Lower lobe of right lung (tissue), 2 donors: Measurements from ENCODE around the gene TTC33. TPM values are rescaled to one million over a fixed set of nuclear protein-coding genes. Genes with fewer than 3 reads are reported as not detected.
A peak's percentile ranks its signal among the peaks of the same experiment; 100 is the strongest.

Source experiments
- ATAC-seq, 2 donors: fragments of 200-7000 bp; cut with Tn5 transposase; one replicate each; pipeline ENCODE4 v1.9.1; 2020 to 2022; ENCODE audit warnings: mild to moderate bottlenecking in 2 of 2, moderate library complexity in 2 of 2
- DNase-seq: peaks from one replicate; pipeline ENCODE4 v3.0.0-alpha.2; 2020
- H3K27ac ChIP-seq: fragments of 200-600 bp; one replicate; pipeline ENCODE4 v1.8.0; 2022
- H3K27me3 ChIP-seq: fragments of 200-600 bp; one replicate; pipeline ENCODE4 v1.8.0; 2022; ENCODE audit warnings: low read depth
- H3K36me3 ChIP-seq: fragments of 200-600 bp; one replicate; pipeline ENCODE4 v1.8.0; 2022; ENCODE audit warnings: mild to moderate bottlenecking
- H3K4me1 ChIP-seq: fragments of 200-600 bp; one replicate; pipeline ENCODE4 v1.8.0; 2022
- H3K4me3 ChIP-seq: fragments of 200-600 bp; one replicate; pipeline ENCODE4 v1.8.0; 2022; ENCODE audit warnings: mild to moderate bottlenecking
- H3K9me3 ChIP-seq: fragments of 200-600 bp; one replicate; pipeline ENCODE4 v1.8.0; 2022
- intact Hi-C: fragments of 100-400 bp; cut with DNase I; formaldehyde crosslinking; loops from one replicate; pipeline ENCODE4 v1.11.0; 2022
- long read RNA-seq: library from polyadenylated mRNA; unstranded; transcript quantifications from one replicate; pipeline ENCODE4 v2.0.0, GENCODE V29; 2021
- total RNA-seq: library from RNA; stranded (reverse); fragmentation: NEBNext Ultra II Directional; extraction: Animal tissue kit (Norgen Biotek cat#: 25700); gene quantifications from one replicate; pipeline ENCODE4 v1.2.1, GENCODE V29; 2021
- TF ChIP-seq, protein P1 (sequence below): fragments of 200-600 bp; IDR thresholded peaks from one replicate; pipeline ENCODE4 v1.8.0; 2022; ENCODE audit warnings: antibody characterized with exemption, mild to moderate bottlenecking
- donor health status: DM: no; HTN: yes; CAD: no; lungs with severe emphysema.

The TTC33 gene, protein sequence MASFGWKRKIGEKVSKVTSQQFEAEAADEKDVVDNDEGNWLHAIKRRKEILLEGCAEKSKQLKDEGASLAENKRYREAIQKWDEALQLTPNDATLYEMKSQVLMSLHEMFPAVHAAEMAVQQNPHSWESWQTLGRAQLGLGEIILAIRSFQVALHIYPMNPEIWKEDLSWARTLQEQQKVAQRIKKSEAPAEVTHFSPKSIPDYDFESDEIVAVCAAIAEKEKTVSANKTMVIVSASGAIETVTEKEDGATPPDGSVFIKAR
- total RNA-seq = 14.9 TPM
- long read RNA-seq, transcript TTC33-201 (5 exons, 2,612 nt) = major isoform, 22 of 35 reads
- long read RNA-seq, partial matches to known transcripts = 0 of 35 reads
- long read RNA-seq, other reads (novel, unspliced or antisense) = 13 of 35 reads

DNA sequence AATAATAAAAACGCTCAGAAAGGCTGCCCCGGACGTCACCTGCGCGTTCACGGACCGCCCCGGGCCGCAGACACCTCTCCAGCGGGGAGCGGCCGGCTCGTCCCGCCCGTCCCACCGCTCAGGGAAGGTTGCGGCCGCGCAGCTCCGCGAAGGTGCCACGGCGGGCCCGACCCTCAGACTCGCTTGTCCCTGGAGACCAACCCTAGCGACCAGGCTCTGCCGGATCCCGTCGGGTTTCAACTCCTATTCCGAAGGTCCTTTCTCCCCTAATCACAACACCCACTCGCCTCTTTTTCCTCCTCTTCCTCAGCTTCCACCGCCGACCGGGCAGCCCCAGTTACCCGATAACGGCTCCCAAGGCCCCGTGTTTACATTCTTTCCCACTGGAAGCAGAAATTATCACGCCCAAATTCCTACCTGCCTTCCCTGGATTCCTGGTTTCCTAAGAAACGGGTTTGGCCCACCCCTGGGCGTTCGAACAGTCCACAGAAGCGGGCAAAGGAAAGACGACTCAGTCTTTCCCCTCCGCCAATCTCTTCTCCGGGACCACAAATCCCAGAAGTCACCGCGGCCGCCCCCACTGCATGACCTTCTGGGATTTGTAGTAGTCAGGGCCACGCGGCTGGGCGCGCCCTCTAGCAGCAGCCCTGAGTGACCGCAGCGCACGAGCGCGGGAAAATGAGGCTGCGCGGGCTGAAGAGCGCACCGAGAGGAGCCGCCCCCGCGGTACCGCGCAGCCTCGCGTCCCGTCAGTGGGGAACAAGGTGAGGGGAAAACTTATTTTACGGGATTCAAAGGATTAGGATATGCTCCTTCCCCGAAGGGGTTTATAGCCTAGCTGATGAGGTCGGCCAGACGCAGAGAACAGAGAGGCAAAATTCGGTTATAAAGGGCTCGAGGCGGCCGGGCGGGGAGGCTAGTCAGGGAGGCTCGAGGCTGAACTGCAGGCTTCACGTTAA lies at the start of gene TTC33:
Gene TTC33 (minus strand): TSS at position 555 of the 959 bp plus-strand sequence. CDS start 8,943 bp downstream, outside the sequence.
- H3K4me3 ChIP-seq = peak within 1 kb of the TSS; percentile 90
- peaks cover 10% of the 10 kb centered on the region for H3K36me3 ChIP-seq
- peaks cover 12% of the 10 kb centered on the region for H3K4me1 ChIP-seq
- intact Hi-C loops = no loop called here
- H3K27ac ChIP-seq = peak within 1 kb of the TSS; percentile 91
- peak; percentile 99 for ATAC-seq
- TF ChIP-seq, protein P1, sequence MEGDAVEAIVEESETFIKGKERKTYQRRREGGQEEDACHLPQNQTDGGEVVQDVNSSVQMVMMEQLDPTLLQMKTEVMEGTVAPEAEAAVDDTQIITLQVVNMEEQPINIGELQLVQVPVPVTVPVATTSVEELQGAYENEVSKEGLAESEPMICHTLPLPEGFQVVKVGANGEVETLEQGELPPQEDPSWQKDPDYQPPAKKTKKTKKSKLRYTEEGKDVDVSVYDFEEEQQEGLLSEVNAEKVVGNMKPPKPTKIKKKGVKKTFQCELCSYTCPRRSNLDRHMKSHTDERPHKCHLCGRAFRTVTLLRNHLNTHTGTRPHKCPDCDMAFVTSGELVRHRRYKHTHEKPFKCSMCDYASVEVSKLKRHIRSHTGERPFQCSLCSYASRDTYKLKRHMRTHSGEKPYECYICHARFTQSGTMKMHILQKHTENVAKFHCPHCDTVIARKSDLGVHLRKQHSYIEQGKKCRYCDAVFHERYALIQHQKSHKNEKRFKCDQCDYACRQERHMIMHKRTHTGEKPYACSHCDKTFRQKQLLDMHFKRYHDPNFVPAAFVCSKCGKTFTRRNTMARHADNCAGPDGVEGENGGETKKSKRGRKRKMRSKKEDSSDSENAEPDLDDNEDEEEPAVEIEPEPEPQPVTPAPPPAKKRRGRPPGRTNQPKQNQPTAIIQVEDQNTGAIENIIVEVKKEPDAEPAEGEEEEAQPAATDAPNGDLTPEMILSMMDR = peak; percentile 76
- peak; percentile 98 for DNase-seq
- H3K9me3 ChIP-seq = no peaks in the 10 kb centered on the region
- no peaks in the 10 kb centered on the region for H3K27me3 ChIP-seq

DNA sequence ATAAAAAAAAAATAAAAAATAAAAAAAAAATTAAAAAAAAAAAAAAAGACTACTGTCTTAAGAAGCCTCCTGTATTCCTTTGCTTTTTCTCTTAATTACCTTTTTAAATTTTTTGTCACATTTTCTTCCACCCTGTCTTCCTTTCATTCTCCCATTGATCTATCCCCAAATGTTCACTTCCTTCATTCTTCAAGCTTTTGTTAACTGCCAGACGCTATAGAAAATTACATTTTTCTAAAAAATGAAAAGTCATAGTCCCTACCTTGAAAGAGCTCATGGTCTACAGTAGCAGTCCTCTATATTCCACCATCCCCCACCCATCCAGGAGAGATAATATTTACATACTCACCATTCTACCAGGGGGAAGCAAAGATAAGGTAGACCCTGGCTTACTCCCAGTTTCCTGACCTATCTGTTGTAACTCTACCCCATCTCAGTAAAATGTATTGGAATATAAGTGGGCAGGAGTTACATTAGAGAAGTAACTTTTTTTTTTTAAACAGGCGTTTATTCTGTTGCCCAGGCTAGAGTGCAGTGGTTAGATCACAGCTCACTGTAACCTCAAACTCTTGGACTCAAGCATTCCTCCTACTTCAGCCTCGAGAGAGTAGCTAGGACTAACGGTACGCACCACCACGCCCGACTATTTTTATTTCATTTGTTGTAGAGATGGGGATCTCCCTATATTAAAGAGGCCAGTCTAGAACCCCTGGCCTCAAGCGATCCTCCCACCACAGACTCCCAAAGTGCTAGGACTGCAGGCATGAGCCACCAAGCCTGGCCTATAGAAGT lies 46.2 kb upstream of the TTC33 start:
- H3K4me1 ChIP-seq = peaks cover 7% of the 10 kb centered on the region
- no peaks in the 10 kb centered on the region for H3K27me3 ChIP-seq
- H3K4me3 ChIP-seq = no peak overlapping the region
- no peak for DNase-seq
- intact Hi-C loops = no loop called here
- ATAC-seq = no peak
- no peaks in the 10 kb centered on the region for H3K36me3 ChIP-seq
- TF ChIP-seq, protein P1 = no peak
- no peaks in the 10 kb centered on the region for H3K9me3 ChIP-seq
- H3K27ac ChIP-seq = no peak overlapping the region

DNA sequence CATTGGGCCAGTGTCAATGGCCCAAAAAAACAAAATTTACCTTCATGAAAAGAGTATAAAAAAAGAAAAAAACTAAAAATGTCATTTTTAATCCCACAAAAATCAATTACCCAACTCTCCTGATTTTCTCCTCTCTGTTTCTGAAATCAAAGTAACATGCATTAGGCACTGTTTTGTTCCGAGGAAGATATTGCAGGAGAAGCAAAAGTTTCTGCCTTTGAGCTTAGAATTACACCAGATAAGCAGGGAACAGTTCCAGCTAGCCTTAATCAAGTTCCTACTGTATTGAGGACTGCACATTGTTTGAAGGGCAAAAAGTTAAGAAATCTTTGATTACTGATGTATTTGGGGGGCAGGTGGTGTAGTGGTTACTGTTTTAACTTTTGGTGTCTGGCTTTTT lies 43.5 kb upstream of the TTC33 start:
- Histone ChIP-seq H3K9me3 (no peaks in the 10 kb centered on the region), H3K4me3 (peak overlapping the region; percentile 96), H3K36me3 (no peaks in the 10 kb centered on the region), H3K4me1 (peaks cover 25% of the 10 kb centered on the region), H3K27me3 (no peaks in the 10 kb centered on the region), H3K27ac (no peak overlapping the region)
- intact Hi-C loops = no loop called here
- ATAC-seq (no peak), DNase-seq (no peak)
- TF ChIP-seq, protein P1 = no peak

DNA sequence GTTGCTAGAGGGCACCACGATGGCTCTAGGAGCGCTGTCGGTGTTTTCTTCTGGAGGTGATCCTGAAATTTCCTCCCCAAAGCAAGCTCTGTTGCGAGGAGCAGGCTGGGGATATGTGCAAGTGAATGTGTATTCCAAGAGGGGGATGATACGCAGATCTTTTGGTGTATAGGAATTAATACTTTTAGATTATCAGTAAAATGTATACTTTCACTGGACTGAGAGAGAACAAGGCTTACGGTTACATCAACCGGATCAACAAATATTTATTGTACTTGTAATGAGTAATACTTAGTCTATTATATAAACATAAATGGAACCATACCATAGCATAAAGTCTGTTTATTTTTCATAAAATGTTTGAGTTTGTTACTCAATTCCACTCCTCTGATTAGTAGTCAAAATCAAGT lies 43.0 kb upstream of the TTC33 start:
- no peak for ATAC-seq
- no peaks in the 10 kb centered on the region for H3K9me3 ChIP-seq
- TF ChIP-seq, protein P1 = no peak
- intact Hi-C loops = no loop called here
- DNase-seq = no peak
- H3K4me3 ChIP-seq = peak overlapping the region; percentile 96
- no peaks in the 10 kb centered on the region for H3K36me3 ChIP-seq
- H3K27ac ChIP-seq = peak overlapping the region; percentile 90
- H3K4me1 ChIP-seq = peaks cover 25% of the 10 kb centered on the region
- H3K27me3 ChIP-seq = no peaks in the 10 kb centered on the region
